HCT116 (cell line): ENCODE results near the gene NUP210.

Experiments used
- ATF3 ChIP-seq: IDR thresholded peaks from 2 replicates; pipeline ENCODE4 v1.6.1; 2012
- CTCF ChIP-seq, 3 experiments: fragments of 200-600 bp in 1 of 3; sonication (generic) in 1 of 3; IDR thresholded peaks in 2 of 3; conservative IDR thresholded peaks in 1 of 3; 2 replicates each; pipeline ENCODE4 v1.5.1; 2012 to 2017; ENCODE audit warnings: low read depth in 2 of 3, low read length in 2 of 3, antibody characterized with exemption in 1 of 3, borderline replicate concordance in 1 of 3, control low read depth in 1 of 3, mild to moderate bottlenecking in 1 of 3, mixed read lengths in 1 of 3, mixed run types in 1 of 3, moderate library complexity in 1 of 3; ENCODE audit not compliant: insufficient read depth in 1 of 3
- EZH2 ChIP-seq: fragments of 200-600 bp; sonication (generic); IDR thresholded peaks from 2 replicates; pipeline ENCODE4 v1.6.1; 2017; ENCODE audit warnings: antibody characterized with exemption, mixed run types
- MAX ChIP-seq: IDR thresholded peaks from 2 replicates; pipeline ENCODE4 v1.6.1; 2012
- SP1 ChIP-seq: IDR thresholded peaks from 2 replicates; pipeline ENCODE4 v1.6.1; 2012; ENCODE audit warnings: low read depth

- TF ChIP-seq EZH2 (no peak), SP1 (no peak), MAX (no peak), CTCF (IDR thresholded peaks at IDR 0.05 in 2 of 3, conservative IDR thresholded peaks at IDR 0.05 in 1 of 3; ENCODE audit: borderline replicate concordance in 1 of 3, insufficient read depth in 1 of 3, low read depth in 2 of 3, low read length in 2 of 3) (no peak), ATF3 (no peak)
Measured at GRCh38 chr3:13427662-13428603, 7.8 kb upstream of the NUP210 start.
